Stimulated activated effector memory CD8-positive, alpha-beta T cell treated with anti-CD3 and anti-CD28 coated beads, Interleukin-12 subunit alpha, Interleukin-12 subunit beta, amount 100 ng/mL, for 72 hours (primary cell): ENCODE data around the gene CELSR1.
"Not testable (repeated sequence)": the region's sequence is repeated elsewhere in the genome, so short reads cannot be mapped to it uniquely, and the experiment has no call there.

ENCODE experiments used
- ATAC-seq: fragments of 150-1000 bp; cut with Tn5 transposase; 2 replicates; pipeline ENCODE4 v1.10.0; 2021
- DNase-seq, 2 donors: peaks; one replicate each; pipeline ENCODE4 v3.0.0; 2021 to 2022; ENCODE audit warnings: low spot score in 2 of 2
- H3K27ac Mint-ChIP-seq: one replicate; pipeline ENCODE4 v1.8.0; 2022; ENCODE audit warnings: mild to moderate bottlenecking, mixed read lengths
- H3K36me3 Mint-ChIP-seq: one replicate; pipeline ENCODE4 v1.8.0; 2022; ENCODE audit warnings: mild to moderate bottlenecking, mixed read lengths
- H3K4me1 Mint-ChIP-seq: one replicate; pipeline ENCODE4 v1.8.0; 2022; ENCODE audit warnings: mixed read lengths
- H3K4me3 Mint-ChIP-seq: one replicate; pipeline ENCODE4 v1.8.0; 2022; ENCODE audit warnings: mild to moderate bottlenecking, mixed read lengths
- H3K9me3 Mint-ChIP-seq: one replicate; pipeline ENCODE4 v1.8.0; 2022; ENCODE audit warnings: mixed read lengths

CELSR1 gene

DNA sequence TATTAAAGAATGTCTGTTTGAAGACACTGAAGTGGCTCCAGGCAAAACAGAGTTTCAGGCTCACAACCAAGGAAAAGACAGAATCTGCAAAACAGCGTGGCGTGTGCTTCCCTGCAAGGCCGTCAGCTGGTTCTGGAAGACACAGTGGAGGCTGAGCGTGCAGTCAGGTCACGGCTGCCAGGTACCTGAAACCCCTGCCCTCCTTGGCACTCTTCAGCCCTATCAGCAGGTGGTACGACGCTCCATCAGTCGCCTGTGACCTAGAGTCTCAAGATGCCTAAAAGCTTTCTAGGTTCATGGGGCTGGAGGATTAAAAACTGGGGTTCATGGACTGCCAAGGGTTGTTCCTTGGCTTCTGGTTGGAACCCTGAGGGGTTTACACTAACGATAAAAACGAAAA lies 136.1 kb downstream of the CELSR1 start:
- H3K36me3 Mint-ChIP-seq: no peaks in the 10 kb centered on the region
- no peak for ATAC-seq
- H3K4me3 Mint-ChIP-seq: no peak overlapping the region

DNA sequence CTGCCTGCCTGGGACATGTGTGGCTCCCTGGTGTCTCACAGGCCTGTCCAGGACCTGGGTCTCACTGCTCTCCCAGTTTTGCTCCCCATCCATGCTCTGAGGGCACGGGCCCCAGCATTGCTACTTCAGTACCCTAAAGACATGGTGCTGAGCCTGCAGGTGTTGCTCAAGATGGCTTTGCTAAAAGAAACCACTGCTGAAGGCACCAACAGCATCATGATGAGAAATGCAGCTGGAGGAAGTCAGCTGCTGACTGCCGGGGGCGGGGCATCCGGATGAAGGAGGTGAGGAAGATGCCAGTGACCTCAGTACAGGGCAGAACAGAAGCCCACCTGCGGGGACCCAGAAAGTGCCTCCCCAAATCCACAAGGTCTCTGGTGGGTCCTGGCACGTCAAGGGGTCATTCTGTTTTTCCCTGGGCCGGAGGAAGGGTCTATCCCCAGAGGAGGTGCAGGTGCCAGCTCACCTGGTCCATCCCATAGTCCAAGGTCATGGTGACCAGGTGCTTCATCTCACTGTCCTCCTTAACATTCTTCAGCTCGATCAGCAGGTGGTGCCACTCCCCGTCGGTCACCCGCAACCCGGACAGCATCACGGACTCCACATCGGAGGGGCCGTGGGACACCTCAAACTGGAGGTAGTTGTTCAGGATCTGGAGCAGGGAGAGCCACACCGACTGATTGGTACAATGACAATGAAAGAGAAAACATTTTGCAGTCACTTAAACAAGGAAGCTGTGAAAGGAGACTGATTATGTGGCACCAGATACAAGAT lies 138.0 kb downstream of the CELSR1 start:
- Mint-ChIP-seq H3K9me3 (no peaks in the 10 kb centered on the region), H3K27ac (no peak overlapping the region), H3K4me3 (no peak overlapping the region), H3K36me3 (no peaks in the 10 kb centered on the region), H3K4me1 (peaks cover 27% of the 10 kb centered on the region)
- no peak for ATAC-seq
- no peak for DNase-seq

More for the DNA sequence above, 136.1 kb downstream of the CELSR1 start:
- Mint-ChIP-seq H3K4me1 (peaks cover 27% of the 10 kb centered on the region), H3K9me3 (no peaks in the 10 kb centered on the region), H3K27ac (no peak overlapping the region)
- no peak for DNase-seq

DNA sequence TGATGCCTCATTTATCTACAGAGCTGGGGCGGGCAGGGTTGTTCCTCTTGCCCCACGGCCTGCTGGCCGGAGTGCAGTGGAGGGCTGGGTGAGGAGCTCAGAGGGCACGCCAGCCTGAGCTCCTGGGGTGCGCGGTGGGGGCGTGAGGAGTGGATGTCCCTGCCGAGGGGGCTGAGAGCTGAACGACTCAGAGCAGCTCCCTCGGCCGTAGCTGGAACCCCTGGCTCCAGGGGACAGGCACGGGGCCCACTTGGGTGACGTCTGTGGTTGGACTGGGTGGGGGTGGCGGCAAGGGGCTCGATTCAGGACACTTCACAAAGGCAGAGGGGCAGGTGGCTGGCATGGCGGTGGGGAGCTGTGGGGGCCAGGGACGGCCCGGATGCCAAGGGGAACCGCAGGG lies 139.5 kb downstream of the CELSR1 start:
- ATAC-seq (no peak), DNase-seq (no peak)
- H3K4me1 Mint-ChIP-seq: peaks cover 24% of the 10 kb centered on the region
- H3K27ac Mint-ChIP-seq: no peak overlapping the region
- H3K36me3 Mint-ChIP-seq: no peaks in the 10 kb centered on the region
- no peak overlapping the region for H3K4me3 Mint-ChIP-seq
- H3K9me3 Mint-ChIP-seq: no peaks in the 10 kb centered on the region

DNA sequence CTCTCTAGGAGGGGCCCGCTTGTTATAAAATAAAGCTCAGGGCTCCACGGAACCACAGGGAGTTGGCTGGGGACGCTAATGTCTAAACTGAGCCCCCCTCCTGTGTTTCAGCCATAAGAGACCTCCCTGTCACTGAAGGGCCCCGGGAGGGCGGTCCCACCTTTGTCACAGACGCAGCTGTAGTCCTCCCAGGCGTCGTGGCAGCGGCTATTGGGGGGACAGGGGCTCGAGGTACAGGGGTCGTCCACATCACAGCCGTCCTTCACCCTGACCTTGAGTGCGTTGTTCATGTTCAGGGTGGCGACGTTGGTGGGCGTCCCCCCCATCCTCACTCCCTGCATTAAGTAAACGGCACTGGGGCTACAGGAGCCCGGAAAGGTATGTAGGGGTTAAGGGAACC lies 139.9 kb downstream of the CELSR1 start:
- Mint-ChIP-seq H3K27ac (no peak overlapping the region), H3K4me3 (no peak overlapping the region), H3K36me3 (no peaks in the 10 kb centered on the region), H3K4me1 (peaks cover 19% of the 10 kb centered on the region), H3K9me3 (no peaks in the 10 kb centered on the region)
- ATAC-seq (no peak), DNase-seq (no peak)

DNA sequence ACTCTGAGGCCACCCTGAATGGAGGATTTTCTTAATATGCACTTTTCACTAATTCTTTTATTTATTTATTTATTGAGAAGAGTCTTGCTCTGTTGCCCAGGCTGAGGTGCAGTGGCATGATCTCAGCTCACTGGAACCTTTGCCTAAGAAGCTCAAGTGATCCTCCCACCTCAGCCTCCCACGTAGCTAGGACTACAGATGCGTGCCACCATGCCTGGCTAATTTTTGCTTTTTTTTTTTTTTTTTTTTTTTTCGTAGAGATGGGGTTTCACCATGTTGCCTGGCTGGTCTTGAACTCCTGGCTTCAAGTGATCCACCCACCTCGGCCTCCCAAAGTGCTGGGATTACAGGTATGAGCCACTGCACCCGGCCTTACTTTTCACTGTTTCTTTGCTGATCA lies 140.4 kb downstream of the CELSR1 start:
- not testable (repeated sequence) for H3K27ac Mint-ChIP-seq, DNase-seq, H3K9me3 Mint-ChIP-seq, H3K36me3 Mint-ChIP-seq, H3K4me3 Mint-ChIP-seq, ATAC-seq
- peaks cover 16% of the 10 kb centered on the region for H3K4me1 Mint-ChIP-seq

DNA sequence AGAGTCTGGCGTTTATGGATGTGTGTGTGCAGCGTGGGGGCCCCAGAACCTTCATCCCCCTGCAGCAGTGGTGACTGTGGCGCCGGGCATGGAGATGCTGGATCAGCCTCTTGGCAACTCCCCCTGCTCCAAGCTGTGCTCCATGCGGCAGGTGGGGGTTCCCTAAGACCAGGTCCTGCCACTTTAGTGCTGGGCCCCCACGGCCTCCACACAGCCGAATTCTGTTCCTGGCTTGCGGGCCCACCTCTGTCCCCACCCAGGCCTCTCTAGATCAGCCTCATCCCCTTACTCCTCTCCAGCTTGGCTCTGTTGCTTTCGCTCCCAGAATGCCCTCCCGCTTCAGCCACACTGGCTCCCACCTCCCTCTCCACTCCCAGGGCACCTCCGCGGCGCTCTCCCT lies 142.3 kb downstream of the CELSR1 start:
- ATAC-seq: no peak
- no peak for DNase-seq
- no peaks in the 10 kb centered on the region for H3K9me3 Mint-ChIP-seq
- H3K27ac Mint-ChIP-seq: no peak overlapping the region
- no peak overlapping the region for H3K4me3 Mint-ChIP-seq
- H3K4me1 Mint-ChIP-seq: peaks cover 16% of the 10 kb centered on the region
- H3K36me3 Mint-ChIP-seq: no peaks in the 10 kb centered on the region

DNA sequence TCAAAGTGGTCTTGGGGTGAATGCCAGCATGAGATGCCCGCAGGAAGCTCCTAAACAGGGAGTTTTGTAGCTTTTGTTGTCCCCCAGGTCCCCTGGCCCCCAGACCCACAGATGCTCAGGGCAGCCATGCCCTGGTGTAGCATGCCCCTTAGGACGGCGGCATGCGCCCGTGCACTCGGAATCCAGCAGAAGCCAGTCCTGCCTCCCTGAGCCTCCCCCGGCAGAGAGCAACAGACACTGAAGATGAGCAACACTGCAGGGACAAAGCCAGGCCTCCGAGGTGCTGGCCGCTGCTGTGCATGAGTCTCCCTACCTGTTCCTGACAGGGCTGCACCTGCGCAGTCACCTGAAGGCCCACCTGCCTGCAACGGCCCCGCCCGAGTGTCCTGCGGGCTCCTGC lies 142.8 kb downstream of the CELSR1 start:
- no peak for DNase-seq
- Mint-ChIP-seq H3K9me3 (no peaks in the 10 kb centered on the region), H3K36me3 (no peaks in the 10 kb centered on the region), H3K4me3 (no peak overlapping the region), H3K4me1 (peaks cover 14% of the 10 kb centered on the region), H3K27ac (no peak overlapping the region)
- no peak for ATAC-seq

DNA sequence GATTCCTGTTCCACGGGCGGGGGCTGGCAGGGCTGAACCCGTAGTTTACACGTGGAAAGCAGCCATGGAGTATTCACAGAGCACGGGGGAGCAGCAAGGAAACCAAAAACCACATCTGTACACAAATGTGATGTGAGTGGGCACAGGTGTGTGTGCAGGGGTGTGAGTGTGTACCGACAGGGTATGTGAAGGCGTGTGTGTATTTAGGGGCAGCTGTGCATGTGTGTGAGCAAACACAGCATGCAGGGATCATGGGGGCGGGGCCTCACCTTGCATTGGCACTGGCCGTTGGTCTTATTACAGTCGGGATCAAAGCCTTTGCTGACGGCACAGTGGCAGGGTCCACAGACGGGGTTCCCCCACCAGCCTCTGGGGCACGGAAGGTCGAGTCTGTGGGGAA lies 143.5 kb downstream of the CELSR1 start:
- Mint-ChIP-seq H3K4me1 (peaks cover 7% of the 10 kb centered on the region), H3K27ac (no peak overlapping the region), H3K9me3 (no peaks in the 10 kb centered on the region), H3K36me3 (no peaks in the 10 kb centered on the region), H3K4me3 (no peak overlapping the region)
- DNase-seq (no peak), ATAC-seq (no peak)

DNA sequence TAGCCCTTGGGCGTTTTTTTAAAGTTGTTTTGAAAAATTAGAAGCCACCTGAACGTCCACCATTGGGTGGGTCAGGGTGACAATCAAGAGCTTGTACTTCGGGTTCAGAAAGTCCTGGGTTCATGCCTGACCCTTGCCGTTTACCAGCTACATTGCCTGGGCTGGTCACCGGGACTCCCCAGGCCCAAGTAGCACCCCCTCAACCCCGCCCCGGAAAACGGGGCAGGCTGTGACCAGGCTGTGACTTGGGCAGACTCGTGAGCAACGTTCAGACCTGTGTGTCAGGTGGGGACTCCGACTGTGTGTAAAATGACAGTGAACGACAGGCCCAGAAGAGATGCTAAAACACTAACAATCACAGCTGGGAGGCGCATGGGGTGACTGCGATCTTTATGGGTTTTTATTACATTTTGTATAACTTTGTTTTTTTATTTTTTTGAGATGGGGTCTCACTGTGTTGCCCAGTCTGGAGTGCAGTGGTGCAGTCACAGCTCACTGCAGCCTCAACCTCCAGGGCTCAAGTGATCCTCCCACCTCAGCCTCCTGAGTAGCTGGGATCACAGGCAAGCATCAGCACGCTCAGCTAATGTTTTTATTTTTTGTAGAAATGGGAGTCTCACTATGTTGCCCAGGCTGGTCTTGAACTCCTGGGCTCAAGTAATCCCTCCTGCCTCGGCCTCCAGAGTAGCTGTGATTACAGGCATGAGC lies 145.1 kb downstream of the CELSR1 start:
- H3K4me3 Mint-ChIP-seq: no peak overlapping the region
- no peaks in the 10 kb centered on the region for H3K36me3 Mint-ChIP-seq
- ATAC-seq: no peak
- H3K4me1 Mint-ChIP-seq: peaks cover 7% of the 10 kb centered on the region
- no peaks in the 10 kb centered on the region for H3K9me3 Mint-ChIP-seq
- H3K27ac Mint-ChIP-seq: no peak overlapping the region
- DNase-seq: no peak

DNA sequence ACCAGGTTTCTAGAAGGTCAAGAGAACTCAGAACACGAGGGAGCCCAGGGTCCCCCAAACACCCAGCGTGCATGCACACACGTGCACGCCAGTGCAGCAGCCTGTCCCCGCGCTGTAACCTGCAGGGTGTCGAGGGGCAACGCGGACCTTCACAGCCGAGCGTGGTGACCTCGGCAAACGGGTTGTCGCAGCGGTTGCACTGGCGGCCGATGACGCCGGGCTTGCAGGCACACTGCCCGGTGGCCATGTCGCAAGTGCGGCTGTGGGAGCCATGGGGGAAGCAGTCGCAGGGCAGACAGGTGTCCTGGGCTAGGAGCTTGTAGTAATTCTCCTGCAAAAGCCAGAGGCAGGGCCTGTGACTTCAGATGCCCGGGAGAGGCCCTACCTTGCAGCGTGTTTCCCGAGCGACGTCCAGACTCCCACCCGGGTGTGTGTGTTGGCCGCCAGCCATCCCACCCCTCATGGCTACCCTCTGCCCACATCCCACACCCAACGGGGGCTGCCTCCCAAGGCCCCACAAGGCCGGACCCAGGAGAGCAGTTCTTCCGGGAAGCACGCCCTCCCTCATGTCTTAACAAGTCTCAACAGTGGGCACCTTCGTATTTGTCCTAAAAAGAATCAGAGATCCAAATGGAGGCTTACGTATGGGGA lies 145.8 kb downstream of the CELSR1 start:
- Mint-ChIP-seq H3K36me3 (no peaks in the 10 kb centered on the region), H3K27ac (no peak overlapping the region), H3K9me3 (no peaks in the 10 kb centered on the region), H3K4me3 (no peak overlapping the region), H3K4me1 (peaks cover 7% of the 10 kb centered on the region)
- DNase-seq: no peak
- ATAC-seq: no peak

DNA sequence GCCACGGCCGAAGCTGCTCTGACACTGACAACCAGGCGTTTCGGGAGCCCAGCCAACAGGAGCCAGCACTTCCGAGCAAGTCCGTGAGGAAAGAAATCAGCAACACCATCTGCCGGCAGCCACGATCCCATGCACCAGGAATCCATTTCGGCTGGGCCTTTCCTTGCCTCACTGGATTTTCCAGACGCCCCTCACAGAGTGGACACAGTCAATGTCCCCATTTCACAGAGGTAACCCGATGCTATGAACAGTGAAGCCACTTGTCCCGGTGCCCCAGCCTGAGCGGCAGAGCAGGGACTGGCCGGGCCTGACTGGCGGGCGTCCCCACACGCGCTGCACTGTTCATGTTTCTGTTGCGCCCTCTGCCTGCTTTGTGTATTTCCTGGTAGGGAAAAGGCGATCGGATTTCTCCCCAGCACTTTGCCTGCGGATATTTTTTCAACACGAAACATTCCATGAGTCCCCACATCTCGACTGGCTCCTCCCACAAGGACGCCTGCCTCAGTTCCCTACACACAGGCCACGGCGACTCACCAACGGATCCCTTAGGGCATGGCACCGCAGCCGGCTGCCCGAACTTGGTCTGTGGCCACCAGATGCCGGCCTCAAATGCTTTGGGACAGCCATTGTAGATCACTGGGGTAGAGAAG lies 146.6 kb downstream of the CELSR1 start:
- Mint-ChIP-seq H3K4me3 (no peak overlapping the region), H3K9me3 (no peaks in the 10 kb centered on the region), H3K4me1 (peaks cover 7% of the 10 kb centered on the region), H3K27ac (no peak overlapping the region), H3K36me3 (no peaks in the 10 kb centered on the region)
- DNase-seq: no peak
- no peak for ATAC-seq

DNA sequence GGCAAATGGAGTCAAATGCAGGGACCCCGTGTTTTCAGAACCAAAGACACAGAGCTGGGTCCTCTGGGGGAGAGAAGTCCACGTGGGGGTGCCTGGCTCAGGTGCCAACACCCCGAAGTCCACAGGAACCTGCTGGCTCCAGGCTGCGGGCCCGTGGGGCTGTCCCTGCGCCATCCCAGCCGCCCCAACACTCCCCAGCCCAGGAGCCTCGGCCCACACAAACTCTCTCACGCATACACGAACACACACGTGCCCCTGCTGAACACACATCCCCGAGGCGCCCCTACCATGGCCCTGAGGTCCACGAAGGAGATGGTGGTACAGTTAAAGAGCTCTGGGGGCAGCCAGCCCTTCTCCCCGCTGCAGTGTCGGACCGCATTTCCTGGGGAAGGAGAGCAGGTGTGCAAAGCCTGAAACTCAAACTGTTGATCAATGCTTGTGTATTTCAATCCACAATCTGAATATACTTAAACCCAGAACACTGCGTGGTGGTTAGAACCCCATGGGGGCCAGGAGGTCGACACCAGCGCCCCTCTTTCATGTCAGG lies 147.2 kb downstream of the CELSR1 start:
- no peak for DNase-seq
- H3K36me3 Mint-ChIP-seq: no peaks in the 10 kb centered on the region
- peaks cover 7% of the 10 kb centered on the region for H3K4me1 Mint-ChIP-seq
- ATAC-seq: no peak
- H3K27ac Mint-ChIP-seq: no peak overlapping the region
- H3K9me3 Mint-ChIP-seq: no peaks in the 10 kb centered on the region
- H3K4me3 Mint-ChIP-seq: no peak overlapping the region

DNA sequence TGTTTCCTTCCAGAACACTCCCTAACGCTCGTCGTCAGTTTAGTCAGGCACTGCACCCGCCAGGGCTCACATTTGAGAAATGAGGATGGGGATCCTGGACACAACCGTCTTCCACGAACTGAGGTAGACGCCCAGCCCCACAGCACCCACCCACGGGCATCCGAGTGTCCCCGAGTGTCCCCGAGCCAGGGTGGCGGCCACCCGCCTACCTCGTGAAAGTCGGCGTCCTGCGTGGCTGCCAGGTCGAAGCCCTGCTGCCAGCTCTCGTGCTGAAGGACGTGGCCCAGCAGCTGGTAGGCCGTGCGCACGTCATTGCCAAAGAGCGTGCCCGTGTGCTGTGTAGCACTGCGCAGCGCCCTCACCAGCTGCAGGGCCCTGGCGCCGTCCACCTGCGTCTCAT lies 148.3 kb downstream of the CELSR1 start:
- DNase-seq: no peak
- H3K27ac Mint-ChIP-seq: no peak overlapping the region
- no peaks in the 10 kb centered on the region for H3K36me3 Mint-ChIP-seq
- H3K9me3 Mint-ChIP-seq: no peaks in the 10 kb centered on the region
- ATAC-seq: no peak
- H3K4me3 Mint-ChIP-seq: no peak overlapping the region
- peaks cover 6% of the 10 kb centered on the region for H3K4me1 Mint-ChIP-seq

DNA sequence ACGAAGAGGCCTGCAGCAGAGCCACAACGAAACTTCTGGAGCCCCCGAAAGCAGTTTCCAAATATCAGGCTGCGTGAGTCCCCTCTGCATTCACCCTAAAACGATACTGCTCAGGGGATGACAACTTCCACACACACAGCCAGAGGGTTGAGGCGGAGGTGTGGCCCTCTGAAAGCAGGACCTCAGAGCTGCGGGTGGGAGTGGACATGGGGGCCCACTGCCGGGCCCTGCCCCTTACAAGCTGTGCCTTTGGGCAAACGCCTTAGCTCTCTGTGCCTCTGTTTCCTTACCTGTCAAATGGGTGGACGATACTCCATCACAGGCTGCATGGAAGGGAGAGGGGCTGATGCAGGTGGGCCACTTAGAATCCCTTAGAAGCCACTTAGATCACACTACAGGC lies 148.8 kb downstream of the CELSR1 start:
- H3K36me3 Mint-ChIP-seq: no peaks in the 10 kb centered on the region
- H3K27ac Mint-ChIP-seq: no peak overlapping the region
- no peak for DNase-seq
- peaks cover 2% of the 10 kb centered on the region for H3K4me1 Mint-ChIP-seq
- ATAC-seq: no peak
- no peaks in the 10 kb centered on the region for H3K9me3 Mint-ChIP-seq
- H3K4me3 Mint-ChIP-seq: no peak overlapping the region

DNA sequence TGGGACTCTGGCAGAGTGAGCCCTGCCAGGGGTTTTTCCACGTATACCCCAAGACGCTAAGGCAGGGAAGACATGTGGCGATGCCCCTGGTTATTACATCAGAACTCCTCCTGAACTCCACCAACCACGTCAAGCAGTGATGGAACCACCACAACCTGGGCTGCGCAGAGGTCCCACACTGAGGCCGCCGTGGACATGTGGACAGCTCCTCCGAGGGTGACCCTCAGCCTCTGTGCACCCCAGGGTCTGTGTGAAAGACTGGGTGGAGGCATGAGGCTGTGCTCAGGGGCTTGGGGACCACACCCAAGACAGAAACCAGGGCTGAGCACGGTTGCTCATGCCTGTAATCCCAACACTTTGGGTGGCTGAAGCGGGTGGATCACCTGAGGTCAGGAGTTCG lies 149.7 kb downstream of the CELSR1 start:
- Mint-ChIP-seq H3K4me1 (no peaks in the 10 kb centered on the region), H3K4me3 (no peak overlapping the region), H3K36me3 (no peaks in the 10 kb centered on the region), H3K27ac (no peak overlapping the region), H3K9me3 (no peaks in the 10 kb centered on the region)
- ATAC-seq (no peak), DNase-seq (no peak)
